ENCODE data around the gene CELF3. TPM values are rescaled to one million over a fixed set of nuclear protein-coding genes. Genes with fewer than 3 reads are reported as not detected.
A peak's percentile ranks its signal among the peaks of the same experiment; 100 is the strongest.

Gene CELF3
- total RNA-seq, 1 donor from 2014 or later = 0.17 TPM

- H3K9me3 ChIP-seq (ENCODE audit: low read depth) = no peaks in the 10 kb centered on the region
- Mint-ChIP-seq H3K4me1 (peaks cover 57% of the 10 kb centered on the region), H3K27ac (peak overlapping the region; percentile 92), H3K36me3 (peaks cover 2% of the 10 kb centered on the region), H3K27me3 (ENCODE audit: insufficient read depth, low read depth) (peaks cover 17% of the 10 kb centered on the region), H3K9me3 (no peaks in the 10 kb centered on the region), H3K4me3 (peak overlapping the region; percentile 53)
- H3K79me2 ChIP-seq (ENCODE audit: low read depth) = no peaks in the 10 kb centered on the region
- no peaks in the 10 kb centered on the region for H3K36me3 ChIP-seq
- H4K20me1 ChIP-seq (ENCODE audit: low read depth) = no peaks in the 10 kb centered on the region
- H3K9ac ChIP-seq = no peak overlapping the region
- H3K4me3 ChIP-seq = no peak overlapping the region
- H3K4me1 ChIP-seq = peaks cover 5% of the 10 kb centered on the region
- peak; percentile 89 for DNase-seq (ENCODE audit: low spot score)
- peak overlapping the region; percentile 42 for H3K4me2 ChIP-seq
- no peaks in the 10 kb centered on the region for H3F3A ChIP-seq (ENCODE audit: low read depth)
- no peak for TF ChIP-seq EZH2 (IDR thresholded peaks at IDR 0.05)
- no peak for TF ChIP-seq CTCF (IDR thresholded peaks at IDR 0.05)
- TF ChIP-seq EZH2phosphoT487 (IDR thresholded peaks at IDR 0.05) = no peak
- no peaks in the 10 kb centered on the region for H3K27me3 ChIP-seq
- no peak overlapping the region for H2AFZ ChIP-seq (replicated peaks)
- H3K27ac ChIP-seq = no peak overlapping the region
These were observed 6.3 kb downstream of the CELF3 start for GRCh38 chr1:151710187-151710840.

GRCh38 chr1:151708891-151709290 lies 7.7 kb downstream of the CELF3 start:
- peaks cover 5% of the 10 kb centered on the region for H3K4me1 ChIP-seq
- H4K20me1 ChIP-seq (ENCODE audit: low read depth) = no peaks in the 10 kb centered on the region
- Mint-ChIP-seq H3K4me1 (peaks cover 54% of the 10 kb centered on the region), H3K4me3 (no peak overlapping the region), H3K36me3 (peaks cover 8% of the 10 kb centered on the region), H3K27me3 (ENCODE audit: insufficient read depth, low read depth) (peaks cover 12% of the 10 kb centered on the region), H3K27ac (no peak overlapping the region), H3K9me3 (no peaks in the 10 kb centered on the region)
- DNase-seq (ENCODE audit: low spot score) = no peak
- H3K27ac ChIP-seq = no peak overlapping the region
- no peaks in the 10 kb centered on the region for H3K27me3 ChIP-seq
- no peaks in the 10 kb centered on the region for H3F3A ChIP-seq (ENCODE audit: low read depth)
- no peaks in the 10 kb centered on the region for H3K79me2 ChIP-seq (ENCODE audit: low read depth)
- no peak overlapping the region for H2AFZ ChIP-seq (replicated peaks)
- no peak overlapping the region for H3K4me3 ChIP-seq
- no peak overlapping the region for H3K9ac ChIP-seq
- H3K4me2 ChIP-seq = no peak overlapping the region
- TF ChIP-seq EZH2 (IDR thresholded peaks at IDR 0.05) (no peak), EZH2phosphoT487 (IDR thresholded peaks at IDR 0.05) (no peak), CTCF (IDR thresholded peaks at IDR 0.05) (no peak)
- no peaks in the 10 kb centered on the region for H3K9me3 ChIP-seq (ENCODE audit: low read depth)
- no peaks in the 10 kb centered on the region for H3K36me3 ChIP-seq

- peaks cover 8% of the 10 kb centered on the region for H3K36me3 Mint-ChIP-seq
These were observed 9.0 kb downstream of the CELF3 start for GRCh38 chr1:151707541-151708065.

More at GRCh38 chr1:151707541-151708065, 9.0 kb downstream of the CELF3 start:
- H3K9me3 ChIP-seq (ENCODE audit: low read depth) = no peaks in the 10 kb centered on the region
- no peaks in the 10 kb centered on the region for H3K9me3 Mint-ChIP-seq
- no peaks in the 10 kb centered on the region for H4K20me1 ChIP-seq (ENCODE audit: low read depth)
- no peak for DNase-seq (ENCODE audit: low spot score)
- peak overlapping the region; percentile 78 for H3K27ac Mint-ChIP-seq
- no peaks in the 10 kb centered on the region for H3K36me3 ChIP-seq
- H3K27me3 Mint-ChIP-seq (ENCODE audit: insufficient read depth, low read depth) = peaks cover 6% of the 10 kb centered on the region
- peaks cover 55% of the 10 kb centered on the region for H3K4me1 Mint-ChIP-seq
- TF ChIP-seq EZH2phosphoT487 (IDR thresholded peaks at IDR 0.05) (no peak), EZH2 (IDR thresholded peaks at IDR 0.05) (no peak), CTCF (IDR thresholded peaks at IDR 0.05) (no peak)
- no peak overlapping the region for H3K4me2 ChIP-seq
- no peaks in the 10 kb centered on the region for H3K27me3 ChIP-seq
- no peak overlapping the region for H3K27ac ChIP-seq
- H3K9ac ChIP-seq = no peak overlapping the region
- H3F3A ChIP-seq (ENCODE audit: low read depth) = no peaks in the 10 kb centered on the region
- peaks cover 5% of the 10 kb centered on the region for H3K4me1 ChIP-seq
- no peak overlapping the region for H3K4me3 ChIP-seq
- H3K4me3 Mint-ChIP-seq = no peak overlapping the region
- H3K79me2 ChIP-seq (ENCODE audit: low read depth) = no peaks in the 10 kb centered on the region
- no peak overlapping the region for H2AFZ ChIP-seq (replicated peaks)
